ENCODE measurements around the gene CACFD1. TPM values are rescaled to one million over a fixed set of nuclear protein-coding genes. Genes with fewer than 3 reads are reported as not detected.
A peak's percentile ranks its signal among the peaks of the same experiment; 100 is the strongest.

CACFD1 gene
- total and polyA plus RNA-seq, 2 of the 13 experiments (the other 11 are each of a cell fraction or from before 2014, with no cell fraction given), result 13.8 to 14.6 TPM

GRCh38 chr9:133477992-133478850, 18.4 kb downstream of the CACFD1 start (continued):
- TF ChIP-seq ETV5 (CRISPR knock-in tag; IDR thresholded peaks at IDR 0.05; ENCODE audit: borderline replicate concordance) (peak; percentile 62; the same call in 1 of the 2 replicates), ZNF557 (CRISPR knock-in tag; IDR thresholded peaks at IDR 0.05) (no peak), ZNF143 (CRISPR knock-in tag; IDR thresholded peaks at IDR 0.05) (peak; percentile 61), SETDB1 (CRISPR knock-in tag; IDR thresholded peaks at IDR 0.05; ENCODE audit: borderline replicate concordance) (no peak), ZNF335 (CRISPR knock-in tag; IDR thresholded peaks at IDR 0.05) (0 out of 2 replicates have a peak, but pooled peaks have one; percentile 18), RAD51 (IDR thresholded peaks at IDR 0.05; ENCODE audit: borderline replicate concordance) (no peak), PAXIP1 (CRISPR knock-in tag; conservative IDR thresholded peaks at IDR 0.05) (peak; percentile 55), ZNF501 (CRISPR knock-in tag; IDR thresholded peaks at IDR 0.05) (peak; percentile 21; the same call in 1 of the 2 replicates), ZNF629 (CRISPR knock-in tag; conservative IDR thresholded peaks at IDR 0.05) (peak; percentile 94), ZNF543 (CRISPR knock-in tag; IDR thresholded peaks at IDR 0.05) (no peak), TFDP1 (CRISPR knock-in tag; IDR thresholded peaks at IDR 0.05; ENCODE audit: borderline replicate concordance) (no peak), HNF1B (CRISPR knock-in tag; IDR thresholded peaks at IDR 0.05) (peak; percentile 17; the same call in 1 of the 2 replicates), RCOR2 (CRISPR knock-in tag; IDR thresholded peaks at IDR 0.05) (0 out of 2 replicates have a peak, but pooled peaks have one; percentile 24)

Measured in HepG2 (cell line).